KG1 (cell line): Measurements from ENCODE around the gene PRKG1.

Experiments
- DNase-seq: peaks from one replicate; lab custom pipeline; 2025; lab: John Stamatoyannopoulos, UW

PRKG1 gene

GRCh38 chr10:51932530-51932929 lies 858.2 kb downstream of the PRKG1 start:
- DNase-seq = no peak

GRCh38 chr10:51934373-51934772 lies 860.1 kb downstream of the PRKG1 start:
- no peak for DNase-seq

DNA sequence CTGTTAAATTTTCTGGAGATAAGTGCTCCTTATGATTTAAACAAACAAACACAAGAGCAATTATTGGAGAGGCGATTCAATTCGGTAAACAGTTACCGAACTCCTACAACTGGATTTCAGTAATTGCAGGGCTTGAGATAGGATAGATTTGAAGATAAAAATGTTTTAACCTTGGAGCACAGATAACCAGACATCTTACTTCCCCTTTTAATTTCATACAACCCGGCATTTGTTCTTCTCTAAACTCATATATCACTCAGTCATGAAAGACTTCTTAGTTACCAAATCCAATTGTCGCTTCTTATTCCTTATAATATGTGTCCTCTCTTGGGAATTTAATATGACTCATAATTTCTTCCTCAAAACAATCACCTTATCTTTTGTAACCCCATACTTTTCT lies 861.1 kb downstream of the PRKG1 start:
- no peak for DNase-seq

GRCh38 chr10:51937308-51938140 lies 863.2 kb downstream of the PRKG1 start:
- no peak for DNase-seq

GRCh38 chr10:51950371-51950995 lies 876.2 kb downstream of the PRKG1 start:
- DNase-seq = no peak

DNA sequence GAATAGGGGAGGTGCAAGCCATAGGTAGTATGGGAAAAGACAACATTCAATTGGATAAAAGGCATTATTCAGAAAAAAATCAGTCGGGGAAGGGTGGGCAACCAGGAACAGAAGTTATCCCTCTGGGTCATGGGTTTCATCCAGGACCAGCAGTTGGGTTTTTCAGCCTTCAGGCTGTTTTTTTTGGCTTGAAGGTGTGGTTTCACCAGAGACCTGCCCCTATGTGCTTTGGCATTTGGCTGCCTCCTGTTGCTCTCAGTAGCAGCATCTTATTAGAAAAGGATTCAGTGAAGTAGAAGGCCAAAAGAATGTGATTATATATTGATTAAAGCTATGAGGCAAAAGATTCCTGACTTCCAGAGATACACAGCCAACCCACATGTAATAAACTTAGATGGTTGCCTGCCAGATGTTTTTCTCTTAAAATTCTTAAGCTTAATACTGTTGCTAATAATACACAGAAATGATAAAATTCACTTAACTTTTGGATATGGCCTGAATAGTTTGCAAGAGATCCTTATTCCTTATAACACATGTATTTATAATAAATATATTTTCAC lies 876.8 kb downstream of the PRKG1 start:
- DNase-seq = no peak

DNA sequence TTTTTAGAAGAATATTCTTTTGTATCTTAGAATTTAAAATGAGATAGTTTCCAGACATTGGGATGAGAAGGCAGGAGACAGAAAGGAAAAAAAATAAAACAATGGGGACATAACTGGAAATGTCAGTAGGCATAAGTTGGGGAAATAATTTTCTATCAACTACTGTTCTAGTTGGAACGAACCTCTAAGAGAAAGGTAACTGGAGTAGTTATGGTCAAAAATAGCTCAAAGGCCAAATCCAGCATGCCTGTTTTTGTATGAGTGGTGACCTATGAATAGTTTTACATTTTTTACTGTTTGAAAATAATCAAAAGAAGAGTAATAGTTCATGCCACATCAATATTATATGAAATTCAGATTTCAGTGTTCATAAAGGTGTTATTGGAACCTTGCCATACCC lies 877.3 kb downstream of the PRKG1 start:
- no peak for DNase-seq

DNA sequence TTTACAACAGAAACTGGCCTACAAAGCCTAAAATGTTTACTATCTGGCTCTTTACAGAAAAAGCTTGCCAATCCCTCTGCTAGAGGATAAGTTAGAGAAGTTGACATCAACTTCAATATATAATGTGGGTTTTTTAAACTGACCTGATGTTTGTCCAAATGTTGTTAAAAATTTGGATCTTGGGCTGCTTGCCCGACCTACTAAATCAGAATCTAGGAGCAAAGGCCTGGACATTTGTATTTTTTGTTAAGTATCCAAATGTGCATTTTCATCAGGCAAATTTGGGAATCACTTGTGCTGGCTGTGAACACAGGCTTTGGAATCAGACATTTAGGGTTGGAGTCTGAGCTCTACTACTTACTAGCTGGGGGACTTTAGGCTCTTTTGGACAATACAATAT lies 877.8 kb downstream of the PRKG1 start:
- no peak for DNase-seq

GRCh38 chr10:51955696-51956095 lies 881.4 kb downstream of the PRKG1 start:
- DNase-seq = no peak

GRCh38 chr10:51956822-51957221 lies 882.5 kb downstream of the PRKG1 start:
- DNase-seq = no peak

GRCh38 chr10:51960494-51960895 lies 886.2 kb downstream of the PRKG1 start:
- peak; percentile 11 for DNase-seq

GRCh38 chr10:51961401-51961800 lies 887.1 kb downstream of the PRKG1 start:
- no peak for DNase-seq

GRCh38 chr10:51964630-51965029 lies 890.3 kb downstream of the PRKG1 start:
- no peak for DNase-seq

DNA sequence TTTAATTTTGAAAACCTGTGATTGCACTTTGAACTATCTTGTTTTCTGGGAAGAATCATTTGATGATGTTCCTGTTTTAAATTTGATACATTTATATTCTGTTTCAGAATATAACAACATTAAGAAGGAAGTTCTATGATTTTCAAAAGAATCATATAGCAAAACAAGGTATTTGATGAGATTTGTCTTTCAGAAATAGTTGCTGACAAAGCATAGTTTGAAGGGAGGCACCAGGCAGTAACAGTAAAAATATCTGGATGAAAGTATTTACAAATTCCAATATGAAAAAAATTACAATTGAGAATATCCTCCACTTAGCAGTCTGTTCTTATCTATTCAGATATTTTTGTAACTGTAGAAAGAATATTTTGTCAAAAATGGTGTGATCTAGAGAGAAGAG lies 891.2 kb downstream of the PRKG1 start:
- DNase-seq = no peak

- DNase-seq = no peak
These were observed 898.6 kb downstream of the PRKG1 start for GRCh38 chr10:51972733-51973346.

DNA sequence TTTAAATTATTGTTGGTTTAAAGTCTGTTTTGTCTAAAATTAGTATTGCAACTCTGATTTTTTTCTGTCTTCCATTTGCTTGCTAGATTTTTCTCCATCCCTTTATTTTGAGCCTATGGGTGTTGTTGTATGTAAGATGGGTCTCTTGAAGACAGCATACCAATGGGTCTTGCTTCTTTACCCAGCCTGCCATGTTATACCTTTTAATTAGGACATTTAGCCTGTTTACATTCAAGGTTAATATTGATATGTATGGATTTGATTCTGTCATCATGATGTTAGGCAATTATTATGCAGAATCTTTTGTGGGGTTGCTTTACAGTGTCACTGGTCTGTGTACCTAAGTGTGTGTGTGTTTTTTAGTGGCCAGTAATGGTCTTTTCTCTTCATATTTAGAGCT lies 906.5 kb downstream of the PRKG1 start:
- DNase-seq = no peak

GRCh38 chr10:51981731-51982130 lies 907.4 kb downstream of the PRKG1 start:
- DNase-seq = no peak

DNA sequence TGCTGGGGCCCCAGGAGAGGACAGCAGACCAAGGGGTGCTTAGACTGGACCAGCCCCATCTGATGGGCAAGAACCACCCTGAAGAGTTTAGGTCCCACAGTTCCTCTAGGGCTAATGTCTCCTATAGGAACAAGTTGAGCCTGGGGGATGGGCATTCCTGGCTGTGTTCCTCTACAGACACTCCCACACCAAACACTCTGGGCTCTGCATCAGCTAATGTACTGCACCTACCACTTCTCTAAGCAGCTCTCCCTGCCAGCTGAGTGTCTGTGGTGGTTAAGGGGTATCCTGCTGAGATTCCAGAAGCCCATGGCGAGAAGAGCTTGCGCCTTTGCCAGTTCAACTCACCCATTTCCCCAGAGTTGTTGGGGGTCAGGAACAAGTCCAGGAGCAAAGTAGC lies 909.2 kb downstream of the PRKG1 start:
- DNase-seq = no peak

DNA sequence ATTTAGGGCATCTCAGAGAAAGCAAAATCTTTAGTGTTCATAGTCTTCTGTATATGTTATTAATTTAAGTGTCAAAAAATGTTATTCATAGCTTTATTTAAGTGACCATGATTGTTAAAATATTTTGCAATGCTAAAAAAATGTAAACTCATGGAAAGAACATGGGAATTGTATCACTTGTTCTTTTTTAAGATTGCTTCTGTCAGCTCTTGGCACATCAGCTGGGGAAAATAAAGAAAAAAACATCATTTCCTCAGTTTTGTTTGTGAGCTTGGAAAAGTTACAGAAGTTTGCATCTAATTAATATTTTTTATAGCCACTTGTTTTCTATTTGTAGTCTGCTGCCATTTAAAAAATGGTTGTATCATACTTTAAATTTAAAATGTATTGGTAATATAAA lies 911.0 kb downstream of the PRKG1 start:
- DNase-seq = no peak

GRCh38 chr10:51986516-51986915 lies 912.2 kb downstream of the PRKG1 start:
- no peak for DNase-seq

DNA sequence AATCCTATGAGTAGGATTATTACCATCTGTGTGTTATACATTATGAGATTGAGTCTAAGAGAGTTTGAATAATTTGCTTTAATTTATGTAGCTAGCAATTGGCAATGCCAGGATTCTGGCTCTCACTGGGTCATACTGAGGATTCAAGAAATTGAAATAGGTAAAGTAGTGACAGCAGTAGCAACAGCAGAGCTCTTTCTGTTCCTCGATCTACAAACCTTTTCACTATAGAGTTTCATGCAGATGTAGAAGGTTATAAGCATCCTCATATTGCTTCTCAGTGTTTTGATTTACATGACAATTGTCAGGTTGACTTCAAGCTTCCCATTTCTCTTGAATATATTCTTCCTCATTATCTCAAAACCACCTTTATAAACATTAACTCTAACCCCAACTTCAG lies 919.2 kb downstream of the PRKG1 start:
- no peak for DNase-seq

- DNase-seq = no peak
These were observed 924.8 kb downstream of the PRKG1 start for GRCh38 chr10:51999096-51999495.

GRCh38 chr10:52004342-52004949 lies 930.2 kb downstream of the PRKG1 start:
- DNase-seq = no peak
